Measurements from ENCODE around the gene PDE4B.
A peak's percentile ranks its signal among the peaks of the same experiment; 100 is the strongest.

The PDE4B gene

DNA sequence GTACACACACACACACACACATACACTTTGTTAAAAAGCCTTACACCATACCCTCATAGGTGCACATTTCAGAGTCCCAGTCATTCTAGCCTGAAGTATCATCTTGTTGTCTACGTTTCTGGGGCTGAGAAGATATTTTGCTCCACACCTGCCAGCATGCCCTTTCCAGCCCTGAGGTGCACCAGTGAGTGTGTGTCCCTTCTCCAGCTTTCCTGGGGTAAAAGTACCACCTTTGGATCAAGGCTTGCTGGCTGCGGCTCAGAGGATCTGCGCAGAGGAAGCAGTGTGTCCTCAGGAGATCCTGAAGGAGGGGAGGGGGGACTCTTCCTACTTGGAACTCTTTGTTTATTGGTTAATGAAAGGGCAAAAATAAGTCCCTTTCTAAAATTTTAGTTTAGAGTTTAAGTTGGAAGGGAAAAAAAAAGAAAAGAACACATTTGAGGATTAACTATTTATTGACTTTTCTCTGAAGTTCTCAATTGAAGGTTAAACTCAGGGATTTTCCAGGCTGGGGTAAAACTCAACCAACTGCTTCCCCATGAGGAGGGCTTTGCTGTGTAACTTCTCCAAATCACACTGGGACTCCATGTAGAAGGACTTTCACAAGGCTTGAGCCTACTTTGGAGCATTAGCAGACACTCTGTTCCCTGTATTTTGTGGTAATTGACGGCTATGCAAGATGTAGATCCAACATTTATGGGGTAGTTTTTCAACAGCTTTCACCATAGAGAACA is 540.9 kb downstream of the PDE4B start:
- H3K36me3 ChIP-seq (ENCODE audit: control insufficient read depth, insufficient read depth, low read length): no peaks in the 10 kb centered on the region
- no peaks in the 10 kb centered on the region for H3K79me2 ChIP-seq
- TF ChIP-seq, protein P1, sequence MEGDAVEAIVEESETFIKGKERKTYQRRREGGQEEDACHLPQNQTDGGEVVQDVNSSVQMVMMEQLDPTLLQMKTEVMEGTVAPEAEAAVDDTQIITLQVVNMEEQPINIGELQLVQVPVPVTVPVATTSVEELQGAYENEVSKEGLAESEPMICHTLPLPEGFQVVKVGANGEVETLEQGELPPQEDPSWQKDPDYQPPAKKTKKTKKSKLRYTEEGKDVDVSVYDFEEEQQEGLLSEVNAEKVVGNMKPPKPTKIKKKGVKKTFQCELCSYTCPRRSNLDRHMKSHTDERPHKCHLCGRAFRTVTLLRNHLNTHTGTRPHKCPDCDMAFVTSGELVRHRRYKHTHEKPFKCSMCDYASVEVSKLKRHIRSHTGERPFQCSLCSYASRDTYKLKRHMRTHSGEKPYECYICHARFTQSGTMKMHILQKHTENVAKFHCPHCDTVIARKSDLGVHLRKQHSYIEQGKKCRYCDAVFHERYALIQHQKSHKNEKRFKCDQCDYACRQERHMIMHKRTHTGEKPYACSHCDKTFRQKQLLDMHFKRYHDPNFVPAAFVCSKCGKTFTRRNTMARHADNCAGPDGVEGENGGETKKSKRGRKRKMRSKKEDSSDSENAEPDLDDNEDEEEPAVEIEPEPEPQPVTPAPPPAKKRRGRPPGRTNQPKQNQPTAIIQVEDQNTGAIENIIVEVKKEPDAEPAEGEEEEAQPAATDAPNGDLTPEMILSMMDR (IDR thresholded peaks at IDR 0.05): no peak
- no peaks in the 10 kb centered on the region for H3K4me1 ChIP-seq
- peak overlapping the region; percentile 73 for H3K27ac ChIP-seq
- no peaks in the 10 kb centered on the region for H3K27me3 ChIP-seq (ENCODE audit: control insufficient read depth, insufficient read depth, low read length)
- no peaks in the 10 kb centered on the region for H3K9me3 ChIP-seq (ENCODE audit: control insufficient read depth, low read length)
- H3K4me3 ChIP-seq (ENCODE audit: low read depth, low read length): peak overlapping the region; percentile 50
- H3K4me2 ChIP-seq (ENCODE audit: low read length): peak overlapping the region; percentile 32
- no peak overlapping the region for H3K9ac ChIP-seq
- no peak overlapping the region for H2AFZ ChIP-seq

DNA sequence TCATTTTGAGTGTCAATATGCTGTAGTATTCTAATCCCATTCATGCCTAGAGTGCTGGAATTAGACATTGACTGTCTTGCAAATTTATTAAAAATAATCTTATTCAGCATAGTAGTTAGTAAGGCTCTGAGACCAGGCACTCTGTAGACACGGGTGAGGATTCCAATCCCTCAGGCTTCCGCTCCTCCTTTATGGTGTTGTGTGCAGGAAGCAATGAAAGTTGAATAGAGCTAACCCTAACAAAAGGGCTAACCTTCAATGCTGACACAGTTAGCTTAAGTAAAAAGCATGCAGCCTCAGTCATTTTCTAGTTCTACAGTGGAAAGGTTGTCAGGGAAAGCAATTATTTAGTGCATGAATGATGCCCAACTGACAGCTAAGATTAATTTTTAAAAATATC is 541.6 kb downstream of the PDE4B start:
- Histone ChIP-seq H2AFZ (no peak overlapping the region), H3K27ac (peak overlapping the region; percentile 73), H3K36me3 (ENCODE audit: control insufficient read depth, insufficient read depth, low read length) (no peaks in the 10 kb centered on the region), H3K9me3 (ENCODE audit: control insufficient read depth, low read length) (no peaks in the 10 kb centered on the region), H3K4me2 (ENCODE audit: low read length) (no peak overlapping the region), H3K4me3 (ENCODE audit: low read depth, low read length) (no peak overlapping the region), H3K4me1 (no peaks in the 10 kb centered on the region), H3K27me3 (ENCODE audit: control insufficient read depth, insufficient read depth, low read length) (no peaks in the 10 kb centered on the region), H3K79me2 (no peaks in the 10 kb centered on the region), H3K9ac (no peak overlapping the region)
- TF ChIP-seq, protein P1 (IDR thresholded peaks at IDR 0.05): no peak

- Histone ChIP-seq H3K9ac (no peak overlapping the region), H3K27ac (peak overlapping the region; percentile 63), H3K36me3 (ENCODE audit: control insufficient read depth, insufficient read depth, low read length) (no peaks in the 10 kb centered on the region), H3K9me3 (ENCODE audit: control insufficient read depth, low read length) (no peaks in the 10 kb centered on the region), H3K4me1 (no peaks in the 10 kb centered on the region), H3K4me2 (ENCODE audit: low read length) (peak overlapping the region; percentile 26), H2AFZ (no peak overlapping the region), H3K4me3 (ENCODE audit: low read depth, low read length) (no peak overlapping the region), H3K27me3 (ENCODE audit: control insufficient read depth, insufficient read depth, low read length) (no peaks in the 10 kb centered on the region), H3K79me2 (no peaks in the 10 kb centered on the region)
- TF ChIP-seq, protein P1 (IDR thresholded peaks at IDR 0.05): no peak
These were observed 542.4 kb downstream of the PDE4B start for GRCh38 chr1:66335125-66335524.

DNA sequence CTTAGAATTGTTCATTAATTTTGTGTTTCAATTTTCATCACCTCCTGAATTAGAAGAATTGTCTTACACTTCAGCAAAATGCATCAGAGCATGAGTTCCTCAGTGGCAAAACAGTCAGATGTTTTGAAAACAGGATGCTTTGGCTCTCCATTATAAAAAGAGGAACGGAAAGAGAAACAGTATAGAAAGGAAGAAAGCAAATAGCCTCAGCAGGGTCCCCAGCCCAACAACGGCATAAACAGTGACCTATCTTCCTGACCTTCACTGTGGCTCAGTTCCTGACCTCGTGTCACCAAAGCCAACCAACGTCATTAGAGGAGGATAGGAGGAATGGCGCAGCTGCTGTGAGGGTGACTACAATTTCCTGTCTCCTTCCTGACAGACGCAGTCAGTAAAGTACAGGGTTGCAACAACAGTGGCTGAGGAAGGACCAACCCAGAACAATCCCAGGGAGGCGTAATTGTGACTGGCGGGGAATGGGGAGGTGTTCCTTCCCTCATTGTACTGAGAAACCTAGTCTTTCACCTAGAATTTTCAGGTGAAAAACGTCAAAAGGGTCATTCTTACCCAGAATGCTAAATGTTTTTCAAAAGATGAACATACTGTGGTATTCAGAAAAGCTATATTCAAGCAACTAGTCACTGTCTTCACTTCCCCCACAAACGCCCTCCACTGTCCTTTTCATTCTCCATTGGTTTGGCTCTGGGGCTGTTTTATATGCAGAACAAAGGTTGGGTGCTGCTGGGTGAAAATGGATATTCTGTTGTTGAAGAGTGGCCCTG is 543.4 kb downstream of the PDE4B start:
- Histone ChIP-seq H3K9me3 (ENCODE audit: control insufficient read depth, low read length) (no peaks in the 10 kb centered on the region), H3K4me2 (ENCODE audit: low read length) (peak overlapping the region; percentile 26), H3K4me3 (ENCODE audit: low read depth, low read length) (peak overlapping the region; percentile 28), H3K79me2 (no peaks in the 10 kb centered on the region), H3K27me3 (ENCODE audit: control insufficient read depth, insufficient read depth, low read length) (no peaks in the 10 kb centered on the region), H2AFZ (no peak overlapping the region), H3K9ac (no peak overlapping the region), H3K36me3 (ENCODE audit: control insufficient read depth, insufficient read depth, low read length) (no peaks in the 10 kb centered on the region), H3K27ac (peak overlapping the region; percentile 63), H3K4me1 (no peaks in the 10 kb centered on the region)
- TF ChIP-seq, protein P1 (IDR thresholded peaks at IDR 0.05): no peak

Data from parathyroid adenoma (tissue), 2 donors.